ENCODE data around the gene TCF4.
A peak's percentile ranks its signal among the peaks of the same experiment; 100 is the strongest.

The TCF4 gene

GRCh38 chr18:55546851-55547704 is 40.9 kb downstream of the TCF4 start:
- peak; percentile 60 for DNase-seq (ENCODE audit: low read depth)

GRCh38 chr18:55544014-55544413 is 44.0 kb downstream of the TCF4 start:
- no peak for DNase-seq (ENCODE audit: low read depth)

- DNase-seq (ENCODE audit: low read depth): no peak
These were observed 44.8 kb downstream of the TCF4 start for GRCh38 chr18:55543130-55543704.

GRCh38 chr18:55541571-55541970 is 46.4 kb downstream of the TCF4 start:
- DNase-seq (ENCODE audit: low read depth): no peak

GRCh38 chr18:55539240-55539639 is 48.8 kb downstream of the TCF4 start:
- DNase-seq (ENCODE audit: low read depth): no peak

- no peak for DNase-seq (ENCODE audit: low read depth)
These were observed 53.0 kb downstream of the TCF4 start for GRCh38 chr18:55534996-55535395.

GRCh38 chr18:55534547-55534946 is 53.4 kb downstream of the TCF4 start:
- no peak for DNase-seq (ENCODE audit: low read depth)

- no peak for DNase-seq (ENCODE audit: low read depth)
These were observed 57.8 kb downstream of the TCF4 start for GRCh38 chr18:55530166-55530565.

GRCh38 chr18:55529581-55529980 is 58.4 kb downstream of the TCF4 start:
- no peak for DNase-seq (ENCODE audit: low read depth)

GRCh38 chr18:55525845-55526244 is 62.1 kb downstream of the TCF4 start:
- DNase-seq (ENCODE audit: low read depth): no peak

GRCh38 chr18:55524353-55525073 is 63.5 kb downstream of the TCF4 start:
- no peak for DNase-seq (ENCODE audit: low read depth)

GRCh38 chr18:55523001-55523400 is 65.0 kb downstream of the TCF4 start:
- no peak for DNase-seq (ENCODE audit: low read depth)

- no peak for DNase-seq (ENCODE audit: low read depth)
These were observed 66.0 kb downstream of the TCF4 start for GRCh38 chr18:55522011-55522410.

GRCh38 chr18:55517055-55517454 is 70.9 kb downstream of the TCF4 start:
- DNase-seq (ENCODE audit: low read depth): no peak

GRCh38 chr18:55515941-55516710 is 71.9 kb downstream of the TCF4 start:
- no peak for DNase-seq (ENCODE audit: low read depth)

- no peak for DNase-seq (ENCODE audit: low read depth)
These were observed 72.8 kb downstream of the TCF4 start for GRCh38 chr18:55515214-55515613.

GRCh38 chr18:55513161-55513560 is 74.8 kb downstream of the TCF4 start:
- DNase-seq (ENCODE audit: low read depth): no peak

GRCh38 chr18:55511277-55511676 is 76.7 kb downstream of the TCF4 start:
- no peak for DNase-seq (ENCODE audit: low read depth)

GRCh38 chr18:55510809-55511208 is 77.2 kb downstream of the TCF4 start:
- DNase-seq (ENCODE audit: low read depth): peak; percentile 68

- DNase-seq (ENCODE audit: low read depth): peak; percentile 90
These were observed 78.2 kb downstream of the TCF4 start for GRCh38 chr18:55509631-55510324.

- DNase-seq (ENCODE audit: low read depth): no peak
These were observed 79.3 kb downstream of the TCF4 start for GRCh38 chr18:55508651-55509050.

GRCh38 chr18:55506074-55506473 is 81.9 kb downstream of the TCF4 start:
- no peak for DNase-seq (ENCODE audit: low read depth)

All from non-pigmented ciliary epithelial cell (primary cell).